GM18502 (cell line): ENCODE results near the gene SELPLG.

Experiments used
- ATAC-seq: cut with Tn5 transposase; IDR thresholded peaks from one replicate; pipeline ENCODE4 v1.9.1; 2021; ENCODE audit warnings: mild to moderate bottlenecking; ENCODE audit not compliant: unreplicated experiment, poor library complexity

SELPLG gene

DNA sequence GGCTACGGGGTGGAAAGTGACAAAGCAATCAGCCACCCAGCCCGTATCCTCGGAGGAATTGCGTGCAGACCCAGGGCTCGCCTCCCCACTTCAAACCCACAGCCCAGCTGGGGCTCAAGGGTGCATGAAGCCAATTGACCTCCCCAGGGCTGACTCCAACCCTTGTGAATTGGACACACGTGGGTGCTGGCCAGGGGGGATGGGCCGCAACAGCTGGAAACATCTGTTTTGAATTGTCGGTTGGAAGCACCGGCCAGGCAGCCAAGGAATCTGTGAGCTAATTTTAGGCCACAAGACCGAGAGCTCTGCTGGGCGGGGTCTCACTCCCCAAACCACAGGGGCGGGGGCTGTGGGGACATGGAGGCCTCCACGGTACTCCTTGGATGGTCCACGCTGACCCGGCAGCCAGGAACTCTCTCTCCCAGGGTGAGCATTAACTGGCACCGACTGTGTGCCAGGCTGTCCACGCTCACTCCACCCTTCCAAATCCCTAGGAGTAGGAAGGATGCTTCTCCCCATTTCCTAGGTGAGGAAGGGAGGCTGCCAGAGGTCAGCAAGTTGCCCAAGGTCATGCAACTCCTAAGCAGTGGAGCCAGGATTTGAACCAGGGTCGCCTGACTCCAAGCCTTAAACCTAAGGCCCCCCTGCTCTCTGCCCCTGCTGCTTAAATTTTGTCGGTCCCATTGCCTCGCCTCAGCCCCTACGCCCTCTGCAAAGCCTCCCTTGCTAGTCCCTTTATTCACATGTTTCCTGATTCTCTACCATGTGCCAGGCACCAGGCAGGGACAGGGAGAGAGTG lies 24.0 kb downstream of the SELPLG start:
- peak; percentile 50 for ATAC-seq

GRCh38 chr12:108608616-108609015 lies 25.1 kb downstream of the SELPLG start:
- ATAC-seq, result no peak

DNA sequence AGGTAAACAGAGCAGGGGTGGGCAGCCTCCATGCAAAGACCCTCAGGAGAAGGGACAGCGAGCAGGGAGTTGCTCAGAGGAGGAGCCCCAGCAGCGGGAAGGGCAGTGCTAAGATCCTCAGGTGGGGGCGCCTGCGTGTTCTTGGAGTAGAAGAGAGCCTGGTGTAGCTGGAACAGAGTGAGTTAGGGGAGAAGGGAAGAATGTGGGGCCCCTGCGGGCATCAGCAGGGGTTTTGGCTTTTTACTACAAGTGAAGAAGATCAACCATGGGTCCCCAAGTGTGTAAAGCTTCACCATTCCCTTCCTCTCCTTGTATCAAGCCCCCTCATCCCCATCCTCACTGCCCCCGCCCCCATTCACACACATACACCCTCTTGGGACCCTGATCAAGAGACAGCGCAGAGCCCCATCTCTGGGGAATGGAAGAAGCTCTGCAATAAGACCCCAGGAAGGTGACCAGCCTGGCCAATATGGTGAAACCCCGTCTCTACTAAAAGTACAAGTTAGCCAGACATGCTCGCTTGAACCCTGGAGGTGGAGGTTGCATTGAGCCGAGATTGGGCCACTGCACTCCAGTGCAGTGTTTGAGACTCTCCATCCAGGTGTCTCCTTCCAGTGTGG lies 25.6 kb downstream of the SELPLG start:
- no peak for ATAC-seq

GRCh38 chr12:108606492-108606891 lies 27.2 kb downstream of the SELPLG start:
- no peak for ATAC-seq

DNA sequence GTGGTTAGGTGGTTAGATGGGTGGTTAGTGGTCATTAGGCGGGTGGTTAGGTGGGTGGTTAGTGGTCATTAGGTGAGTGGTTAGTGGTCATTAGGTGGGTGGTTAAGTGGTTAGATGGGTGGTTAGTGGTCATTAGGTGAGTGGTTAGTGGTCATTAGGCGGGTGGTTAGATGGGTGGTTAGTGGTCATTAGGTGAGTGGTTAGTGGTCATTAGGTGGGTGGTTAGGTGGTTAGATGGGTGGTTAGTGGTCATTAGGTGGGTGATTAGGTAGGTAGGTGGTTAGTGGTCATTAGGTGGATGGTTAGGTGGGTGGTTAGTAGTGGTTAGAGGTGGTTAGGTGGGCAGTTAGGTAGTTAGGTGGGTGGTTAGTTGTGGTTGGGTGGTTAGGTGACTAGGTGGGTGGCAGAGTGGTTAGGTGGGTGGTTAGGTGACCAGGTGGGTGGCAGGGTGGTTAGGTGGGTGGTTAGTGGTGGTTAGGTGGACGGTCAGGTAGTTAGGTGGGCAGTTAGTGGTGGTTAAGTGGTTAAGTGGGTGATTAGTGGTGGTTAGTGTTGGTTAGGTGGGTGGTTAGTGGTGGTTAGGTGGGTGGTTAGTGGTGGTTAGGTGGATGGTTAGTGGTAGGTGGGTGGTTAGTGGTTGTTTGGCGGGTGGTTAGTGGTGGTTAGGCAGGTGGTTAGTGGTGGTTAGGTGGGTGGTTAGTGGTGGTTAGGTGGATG lies 27.8 kb downstream of the SELPLG start:
- ATAC-seq, result no peak

GRCh38 chr12:108605000-108605689 lies 28.5 kb downstream of the SELPLG start:
- ATAC-seq, result no peak

DNA sequence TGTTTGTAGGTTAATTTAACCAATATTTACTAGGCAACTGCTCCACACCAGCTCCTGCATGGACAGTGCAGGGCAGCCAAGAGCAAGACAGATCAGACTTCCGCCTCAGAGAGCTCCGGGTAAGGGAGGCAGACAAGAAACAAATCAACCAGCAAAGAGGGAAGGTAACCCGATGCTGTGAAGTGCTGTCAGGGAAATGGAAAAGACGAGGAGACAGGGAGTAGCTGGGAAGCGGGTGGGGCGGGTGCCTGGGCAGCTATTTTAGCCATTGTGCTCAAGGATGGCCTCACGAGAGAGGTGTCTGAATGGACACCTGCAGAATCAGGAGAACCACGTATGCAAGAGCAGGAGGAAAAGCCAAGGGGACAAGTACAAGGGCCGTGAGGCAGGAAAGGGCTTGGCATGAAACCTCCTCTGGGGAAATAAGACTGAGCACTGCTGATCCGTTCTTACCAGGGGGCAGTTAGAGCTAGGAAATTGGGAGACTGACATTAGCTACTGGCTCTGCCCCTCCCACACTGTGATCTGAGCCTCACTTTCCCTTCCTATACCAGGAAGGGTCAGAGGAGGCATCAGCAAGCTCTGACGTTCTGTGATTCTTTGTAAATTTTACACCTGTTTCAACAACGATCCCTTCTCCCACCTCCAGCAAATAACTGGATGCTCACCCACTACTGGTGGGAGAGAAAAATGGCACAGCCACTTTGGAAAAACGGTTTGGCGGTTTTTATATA lies 29.3 kb downstream of the SELPLG start:
- no peak for ATAC-seq

DNA sequence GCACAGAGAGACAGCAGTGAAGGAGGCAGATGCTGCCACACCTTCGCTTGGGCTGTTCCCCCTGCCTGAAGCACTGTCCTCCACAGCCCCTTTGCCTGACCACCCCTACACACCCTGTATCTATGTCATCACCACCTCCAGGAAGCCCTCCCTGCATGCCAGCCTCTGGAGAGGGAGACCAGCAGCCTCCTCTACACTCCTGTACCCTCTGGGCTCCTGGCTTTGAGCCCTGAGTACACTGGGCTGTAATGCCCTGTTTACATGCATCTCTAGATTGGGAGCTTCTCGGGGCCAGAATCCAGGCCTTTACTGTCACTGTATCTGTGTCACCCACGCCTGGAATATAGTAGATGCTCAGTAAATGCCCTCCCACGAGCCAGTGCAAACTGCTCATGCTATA lies 30.0 kb downstream of the SELPLG start:
- no peak for ATAC-seq

DNA sequence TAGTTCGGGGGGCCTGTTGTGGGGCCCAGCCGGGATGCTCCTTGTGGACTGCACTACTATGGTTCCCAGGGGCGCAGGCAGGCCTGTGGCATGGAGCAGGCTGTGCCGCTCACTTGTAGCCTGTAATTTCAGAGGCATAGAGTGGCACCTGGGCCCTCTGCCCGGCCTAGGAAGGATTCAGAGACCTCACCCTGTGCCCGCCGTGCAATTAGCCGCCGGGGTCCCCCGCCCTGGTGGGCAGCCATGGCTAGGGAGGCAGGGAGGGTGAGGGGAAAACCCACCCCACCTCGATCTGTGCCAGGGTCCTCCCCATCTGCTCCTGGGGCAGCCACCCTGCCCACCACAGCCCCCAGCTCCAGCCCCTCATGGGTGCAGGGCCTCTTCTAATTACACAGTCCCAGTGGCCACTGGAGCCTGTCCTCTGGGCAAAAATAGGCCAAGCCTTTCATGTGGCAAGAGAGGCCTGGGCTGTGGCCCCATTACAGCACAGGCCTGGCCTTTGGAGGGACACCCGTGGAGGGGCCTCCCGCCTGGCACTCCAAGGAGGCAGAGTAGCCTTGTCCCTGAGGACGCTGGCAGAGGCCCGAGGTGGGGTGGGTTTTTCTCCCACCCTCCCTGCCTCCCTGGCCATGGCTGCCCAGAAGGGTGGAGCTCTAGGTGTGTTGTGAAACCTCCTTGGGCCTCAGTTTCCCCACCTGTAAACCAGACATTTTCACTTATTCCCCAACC lies 30.6 kb downstream of the SELPLG start:
- ATAC-seq, result no peak

DNA sequence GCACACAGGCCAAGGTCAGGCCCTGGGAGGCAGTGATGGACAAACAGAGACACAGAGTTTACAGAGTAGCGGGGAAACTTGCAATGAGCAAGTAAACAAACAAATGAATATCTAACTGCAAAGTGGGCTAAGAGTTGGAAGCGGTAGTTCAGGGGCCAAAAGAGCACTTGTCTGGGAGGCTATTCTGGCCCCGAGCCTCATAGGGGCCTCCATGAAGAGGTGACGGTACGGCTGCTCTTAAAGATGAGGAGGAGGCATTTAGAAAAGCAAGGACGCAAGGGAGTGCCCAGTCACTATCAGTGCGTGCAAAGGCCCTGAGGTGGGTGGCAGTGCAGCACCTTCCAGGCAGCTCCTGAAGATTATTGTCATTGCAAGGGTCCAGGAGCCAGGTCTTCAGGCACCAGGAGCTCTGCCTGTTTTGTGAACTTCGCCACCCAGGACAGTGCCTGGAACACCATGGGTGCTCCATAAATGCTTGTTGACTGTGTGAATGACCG lies 31.4 kb downstream of the SELPLG start:
- no peak for ATAC-seq

GRCh38 chr12:108600702-108601007 lies 33.0 kb downstream of the SELPLG start:
- ATAC-seq, result no peak

DNA sequence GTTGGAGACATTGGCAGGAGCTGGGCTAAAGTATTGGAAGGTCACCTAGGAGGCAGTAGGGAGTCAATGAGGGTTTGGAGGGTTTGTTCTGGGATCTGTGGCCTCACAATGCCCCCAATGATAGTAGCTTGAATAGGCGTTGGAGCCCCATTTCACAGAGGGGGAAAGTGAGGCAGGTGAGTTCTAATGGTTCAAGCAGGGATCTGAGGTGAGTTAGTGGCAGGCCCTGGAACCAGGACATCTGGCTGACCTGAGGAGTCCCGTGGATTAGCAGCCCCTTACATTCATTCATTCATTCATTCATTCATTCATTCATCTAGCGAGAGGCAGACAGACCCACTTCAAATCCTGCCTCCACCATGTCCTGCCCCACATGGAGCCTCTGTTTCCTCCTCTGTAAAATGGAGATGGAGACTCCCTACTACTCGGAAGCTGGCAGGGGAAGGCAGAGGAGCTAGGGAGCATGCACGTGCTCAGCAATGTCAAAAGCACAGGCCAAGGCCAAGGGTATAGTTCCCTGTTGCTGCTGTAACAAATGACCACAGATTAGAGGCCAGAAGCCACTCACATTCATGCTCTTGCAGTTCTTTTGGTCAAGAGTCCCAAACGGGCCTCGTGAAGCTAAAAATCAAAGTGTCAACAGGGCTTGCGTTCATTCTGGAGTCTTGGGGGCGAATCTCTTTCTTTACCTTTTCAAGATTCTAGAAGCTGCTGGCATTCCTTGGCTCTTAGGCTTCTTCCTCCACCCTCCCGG lies 33.6 kb downstream of the SELPLG start:
- no peak for ATAC-seq

GRCh38 chr12:108599541-108599940 lies 34.2 kb downstream of the SELPLG start:
- ATAC-seq, result no peak

DNA sequence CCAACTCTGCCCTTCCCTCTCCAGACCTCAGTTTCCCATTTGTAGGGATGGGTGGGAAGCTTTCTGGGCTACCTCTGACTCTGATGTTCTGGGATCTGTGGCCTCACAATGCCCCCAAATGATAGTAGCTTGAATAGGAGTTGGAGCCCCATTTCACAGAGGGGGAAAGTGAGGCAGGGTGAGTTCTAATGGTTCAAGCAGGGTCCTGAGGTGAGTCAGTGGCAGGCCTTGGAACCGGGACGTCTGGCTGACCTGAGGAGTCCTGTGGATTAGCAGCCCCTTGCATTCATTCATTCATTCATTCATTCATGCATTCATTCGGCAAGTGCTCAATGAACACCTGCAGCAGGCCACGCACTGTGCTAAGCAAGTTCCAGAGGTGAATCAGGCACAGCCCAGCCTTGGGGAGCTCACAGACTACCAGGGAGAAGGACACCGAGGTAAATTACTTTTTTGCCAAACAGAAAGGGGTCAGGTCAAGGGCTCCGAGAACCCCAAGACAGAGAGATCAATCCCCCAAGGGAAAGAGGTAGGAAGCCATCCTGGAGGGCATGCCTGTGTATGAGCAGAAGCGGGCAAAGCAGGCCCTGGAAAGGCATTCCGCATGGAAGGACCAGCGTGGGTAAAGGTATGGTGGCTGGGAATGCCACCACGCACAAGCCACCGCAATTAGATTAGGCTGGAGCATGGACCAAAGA lies 35.0 kb downstream of the SELPLG start:
- ATAC-seq, result no peak

DNA sequence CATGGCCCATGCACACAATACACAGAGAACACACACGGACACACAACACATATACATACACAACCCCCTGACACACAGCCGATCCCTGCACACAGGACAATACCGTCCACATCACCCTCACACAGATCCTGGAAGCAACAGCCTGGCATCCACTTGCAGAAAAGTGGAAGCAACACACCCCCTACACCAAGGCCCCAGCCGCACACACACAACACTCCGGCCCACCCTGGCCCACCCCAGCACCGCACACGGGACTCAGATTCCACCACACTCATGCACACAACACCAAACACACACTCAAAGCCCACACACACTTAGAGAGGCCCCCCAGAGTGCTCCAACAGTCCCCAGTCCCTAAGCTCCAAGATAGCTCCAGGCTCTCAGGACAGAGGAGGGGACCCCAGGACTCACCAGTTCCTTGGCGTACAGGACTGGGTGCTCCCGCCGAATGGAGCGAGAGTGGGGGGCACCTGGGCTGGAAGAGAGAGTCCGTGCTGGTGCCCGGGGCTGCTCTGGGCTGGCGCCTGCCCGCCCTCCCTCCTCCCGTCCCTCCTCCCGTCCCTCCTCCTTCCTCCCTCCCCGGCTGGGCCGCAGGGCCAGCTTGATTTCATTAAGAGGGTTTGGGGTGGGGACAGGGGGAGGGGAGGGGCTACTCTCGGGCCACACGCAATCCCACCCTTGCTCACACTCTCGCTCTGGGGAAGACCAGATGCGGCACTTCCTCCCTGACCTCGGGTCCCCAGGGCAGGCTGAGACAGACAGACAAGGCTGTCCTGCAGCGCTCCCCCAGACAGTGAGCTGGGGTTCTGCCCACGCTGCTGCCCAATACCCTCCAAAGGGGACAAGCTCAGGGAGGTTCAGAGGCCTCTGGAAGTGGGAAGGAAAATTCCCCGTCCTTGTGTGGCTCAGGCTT lies 35.9 kb downstream of the SELPLG start, which contains the start of gene TMEM119:
Gene TMEM119, minus strand, starts transcription at position 526 of the 913 bp plus-strand sequence. CDS start 5,701 bp downstream, outside the sequence.
- ATAC-seq, result no peak

DNA sequence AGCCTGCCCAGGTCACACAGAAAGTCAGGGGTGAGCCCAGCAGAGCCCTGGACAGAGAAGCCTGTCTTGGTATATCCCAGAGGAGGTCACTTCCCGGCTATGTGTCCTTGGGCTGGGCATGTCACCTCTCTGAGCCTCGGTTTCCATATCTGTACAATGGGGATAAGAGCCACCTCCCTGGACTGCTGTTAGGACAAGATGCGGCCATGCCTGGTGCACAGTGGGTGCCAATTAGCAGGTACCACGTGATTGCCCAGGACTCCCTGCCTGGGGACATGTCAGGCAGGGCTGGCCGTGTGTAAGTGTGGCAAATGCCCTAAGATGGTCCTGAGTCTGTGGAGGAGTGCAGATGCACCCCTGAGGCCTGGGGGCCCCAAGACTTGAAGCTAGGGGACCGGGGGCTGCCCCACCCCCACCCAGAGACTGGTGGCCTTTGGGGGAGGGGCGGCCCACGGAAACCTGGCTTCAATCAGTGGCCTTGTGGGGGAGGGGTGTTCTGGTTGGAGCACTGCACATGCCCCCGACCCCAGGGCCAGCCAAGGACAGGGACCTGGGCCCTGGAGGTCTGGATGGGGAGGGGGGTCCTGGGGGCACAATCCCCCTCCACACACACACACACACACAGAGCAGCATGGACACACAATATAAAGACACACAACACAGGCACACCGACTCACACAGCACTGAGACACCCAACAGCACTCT lies 36.7 kb downstream of the SELPLG start:
- ATAC-seq, result no peak
